A204.1 (cell line): ENCODE data around the gene VWCE.

ENCODE experiments used
- FAIRE-seq: peaks from 2 replicates; lab custom pipeline; 2012; peaks lifted over from hg19 to GRCh38; lab: Jason Lieb, UNC

VWCE gene

GRCh38 chr11:61329871-61330270, 34.8 kb upstream of the VWCE start:
- FAIRE-seq = no peak

- no peak for FAIRE-seq
Observed at GRCh38 chr11:61328351-61328750, 33.2 kb upstream of the VWCE start.

- no peak for FAIRE-seq
Observed at GRCh38 chr11:61327669-61328071, 32.6 kb upstream of the VWCE start.

GRCh38 chr11:61325649-61326414, 30.7 kb upstream of the VWCE start:
- FAIRE-seq = no peak

GRCh38 chr11:61315260-61315659, 20.1 kb upstream of the VWCE start:
- FAIRE-seq = no peak

GRCh38 chr11:61310749-61311148, 15.6 kb upstream of the VWCE start:
- no peak for FAIRE-seq

GRCh38 chr11:61309739-61310138, 14.6 kb upstream of the VWCE start:
- FAIRE-seq = no peak

GRCh38 chr11:61309141-61309540, 14.0 kb upstream of the VWCE start:
- no peak for FAIRE-seq

GRCh38 chr11:61307354-61307753, 12.2 kb upstream of the VWCE start:
- FAIRE-seq = no peak

GRCh38 chr11:61306221-61306620, 11.1 kb upstream of the VWCE start:
- FAIRE-seq = no peak

GRCh38 chr11:61305417-61305816, 10.3 kb upstream of the VWCE start:
- no peak for FAIRE-seq

GRCh38 chr11:61303725-61304124, 8.6 kb upstream of the VWCE start:
- FAIRE-seq = no peak

- no peak for FAIRE-seq
Observed at GRCh38 chr11:61302550-61302949, 7.4 kb upstream of the VWCE start.

GRCh38 chr11:61298663-61299244, 3.6 kb upstream of the VWCE start:
- no peak for FAIRE-seq

- FAIRE-seq = no peak
Observed at GRCh38 chr11:61297746-61298145, 2.6 kb upstream of the VWCE start.

- FAIRE-seq = no peak
Observed at GRCh38 chr11:61297341-61297740, 2.2 kb upstream of the VWCE start.

- no peak for FAIRE-seq
Observed at GRCh38 chr11:61295596-61295926, 445 bp upstream of the VWCE start.

- no peak for FAIRE-seq
Observed at GRCh38 chr11:61293867-61294716, 1.0 kb downstream of the VWCE start.

GRCh38 chr11:61292356-61292755, 2.8 kb downstream of the VWCE start:
- FAIRE-seq = no peak

GRCh38 chr11:61290905-61291690, 4.0 kb downstream of the VWCE start:
- no peak for FAIRE-seq

- FAIRE-seq = no peak
Observed at GRCh38 chr11:61287338-61287977, 7.7 kb downstream of the VWCE start.

GRCh38 chr11:61283613-61284012, 11.5 kb downstream of the VWCE start:
- FAIRE-seq = no peak
